GM19397 (cell line): ENCODE data around the gene GRK4.
"Not testable (repeated sequence)": the region's sequence is repeated elsewhere in the genome, so short reads cannot be mapped to it uniquely, and the experiment has no call there.

Source experiments
- ATAC-seq: cut with Tn5 transposase; IDR thresholded peaks from one replicate; pipeline ENCODE4 v1.9.1; 2021; ENCODE audit warnings: mild to moderate bottlenecking, moderate library complexity; ENCODE audit not compliant: unreplicated experiment

GRK4 gene

GRCh38 chr4:2963175-2963965 lies at the start of gene GRK4, which contains the start of gene NOP14:
Gene GRK4, plus strand, starts transcription at chr4:2963571. Its CDS starts 500 bp downstream, at chr4:2964071.
Gene NOP14, minus strand, starts transcription at chr4:2963406. Its CDS starts 87 bp downstream, at chr4:2963319.
- ATAC-seq, result peak; percentile 87

GRCh38 chr4:2914256-2915126 lies 48.9 kb upstream of the GRK4 start:
- no peak for ATAC-seq

- no peak for ATAC-seq
Observed at GRCh38 chr4:2915789-2916188, 47.6 kb upstream of the GRK4 start.

- ATAC-seq, result not testable (repeated sequence)
Observed at GRCh38 chr4:2916696-2917095, 46.7 kb upstream of the GRK4 start.

- ATAC-seq, result not testable (repeated sequence)
Observed at GRCh38 chr4:2918300-2918699, 45.1 kb upstream of the GRK4 start.

- not testable (repeated sequence) for ATAC-seq
Observed at GRCh38 chr4:2918714-2919113, 44.7 kb upstream of the GRK4 start.

GRCh38 chr4:2922453-2923101 lies 40.8 kb upstream of the GRK4 start:
- not testable (repeated sequence) for ATAC-seq

GRCh38 chr4:2923141-2923551 lies 40.2 kb upstream of the GRK4 start:
- ATAC-seq, result no peak

- no peak for ATAC-seq
Observed at GRCh38 chr4:2923668-2924173, 39.6 kb upstream of the GRK4 start.

- no peak for ATAC-seq
Observed at GRCh38 chr4:2924286-2924685, 39.1 kb upstream of the GRK4 start.

GRCh38 chr4:2924765-2925301 lies 38.5 kb upstream of the GRK4 start:
- no peak for ATAC-seq

- no peak for ATAC-seq
Observed at GRCh38 chr4:2925496-2925895, 37.9 kb upstream of the GRK4 start.

GRCh38 chr4:2925931-2926860 lies 37.2 kb upstream of the GRK4 start:
- ATAC-seq, result no peak

- ATAC-seq, result no peak
Observed at GRCh38 chr4:2927016-2927695, 36.2 kb upstream of the GRK4 start.

- no peak for ATAC-seq
Observed at GRCh38 chr4:2927696-2928075, 35.7 kb upstream of the GRK4 start.

- ATAC-seq, result no peak
Observed at GRCh38 chr4:2928242-2929176, 34.9 kb upstream of the GRK4 start.

GRCh38 chr4:2929469-2929868 lies 33.9 kb upstream of the GRK4 start:
- no peak for ATAC-seq

GRCh38 chr4:2930135-2930757 lies 33.1 kb upstream of the GRK4 start:
- ATAC-seq, result no peak
